ENCODE results near the gene HDAC7. TPM values are rescaled to one million over a fixed set of nuclear protein-coding genes. Genes with fewer than 3 reads are reported as not detected.

The HDAC7 gene
- total RNA-seq, 1 donor from 2014 or later: 126 TPM

DNA sequence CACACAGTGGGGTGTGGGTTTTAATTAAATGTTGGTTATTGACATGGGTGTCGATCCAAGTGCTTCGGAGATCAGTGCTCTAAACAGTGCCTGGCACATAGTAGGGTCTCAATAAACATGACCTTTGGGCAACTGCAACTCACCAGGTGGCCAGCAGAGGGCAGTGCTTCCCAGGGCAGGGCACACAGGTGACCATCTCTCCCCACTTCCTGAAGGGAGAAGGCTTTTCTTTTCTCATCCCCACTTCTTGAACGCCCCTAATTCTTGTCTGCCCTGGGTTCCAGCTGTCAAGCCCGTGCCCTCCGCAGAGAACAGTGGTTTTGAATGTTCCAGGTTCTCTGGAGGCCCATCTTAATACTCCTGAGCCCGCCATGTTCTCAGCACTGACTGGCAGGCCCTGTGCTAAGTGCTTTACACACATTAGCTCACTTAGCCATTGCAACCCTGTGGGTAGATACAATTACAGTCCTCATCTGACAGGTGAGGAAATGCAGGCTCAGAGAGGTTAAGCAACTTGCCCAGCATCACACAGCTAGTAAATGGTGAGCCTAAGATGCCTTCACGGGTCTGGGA lies 77.4 kb downstream of the HDAC7 start:
- ATAC-seq (ENCODE audit: low read depth) (peak; percentile 20), DNase-seq (peak; percentile 71)
- no peaks in the 10 kb centered on the region for H3K36me3 Mint-ChIP-seq (ENCODE audit: low read depth)
- intact Hi-C loops (cut with micrococcal nuclease): loop anchor here (1.0 kb wide), 6 partner anchors 13 to 96 kb away; partner anchors contain the start of gene SLC48A1
- peaks cover 73% of the 10 kb centered on the region for H3K4me1 Mint-ChIP-seq
- CTCF ChIA-PET: interaction anchor here (0.8 to 10.0 kb wide), 28 partner anchors 10 to 710 kb away, joined by 3 to 416 read pairs (median 8); partner anchors contain the start of genes ENDOU, RAPGEF3, RPAP3 and SLC48A1
- no peaks in the 10 kb centered on the region for H3K9me3 Mint-ChIP-seq
- no peak overlapping the region for H3K4me3 Mint-ChIP-seq
- POLR2A ChIA-PET: interaction anchor here (0.9 to 6.6 kb wide), 9 partner anchors 10 to 96 kb away, joined by 4 to 84 read pairs (median 5); partner anchors contain the start of genes ENDOU, RAPGEF3 and SLC48A1
- H3K27me3 Mint-ChIP-seq: no peaks in the 10 kb centered on the region
- TF ChIP-seq, protein P1, sequence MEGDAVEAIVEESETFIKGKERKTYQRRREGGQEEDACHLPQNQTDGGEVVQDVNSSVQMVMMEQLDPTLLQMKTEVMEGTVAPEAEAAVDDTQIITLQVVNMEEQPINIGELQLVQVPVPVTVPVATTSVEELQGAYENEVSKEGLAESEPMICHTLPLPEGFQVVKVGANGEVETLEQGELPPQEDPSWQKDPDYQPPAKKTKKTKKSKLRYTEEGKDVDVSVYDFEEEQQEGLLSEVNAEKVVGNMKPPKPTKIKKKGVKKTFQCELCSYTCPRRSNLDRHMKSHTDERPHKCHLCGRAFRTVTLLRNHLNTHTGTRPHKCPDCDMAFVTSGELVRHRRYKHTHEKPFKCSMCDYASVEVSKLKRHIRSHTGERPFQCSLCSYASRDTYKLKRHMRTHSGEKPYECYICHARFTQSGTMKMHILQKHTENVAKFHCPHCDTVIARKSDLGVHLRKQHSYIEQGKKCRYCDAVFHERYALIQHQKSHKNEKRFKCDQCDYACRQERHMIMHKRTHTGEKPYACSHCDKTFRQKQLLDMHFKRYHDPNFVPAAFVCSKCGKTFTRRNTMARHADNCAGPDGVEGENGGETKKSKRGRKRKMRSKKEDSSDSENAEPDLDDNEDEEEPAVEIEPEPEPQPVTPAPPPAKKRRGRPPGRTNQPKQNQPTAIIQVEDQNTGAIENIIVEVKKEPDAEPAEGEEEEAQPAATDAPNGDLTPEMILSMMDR (IDR thresholded peaks at IDR 0.05): no peak
- H3K27ac Mint-ChIP-seq: peak overlapping the region; percentile 1

DNA sequence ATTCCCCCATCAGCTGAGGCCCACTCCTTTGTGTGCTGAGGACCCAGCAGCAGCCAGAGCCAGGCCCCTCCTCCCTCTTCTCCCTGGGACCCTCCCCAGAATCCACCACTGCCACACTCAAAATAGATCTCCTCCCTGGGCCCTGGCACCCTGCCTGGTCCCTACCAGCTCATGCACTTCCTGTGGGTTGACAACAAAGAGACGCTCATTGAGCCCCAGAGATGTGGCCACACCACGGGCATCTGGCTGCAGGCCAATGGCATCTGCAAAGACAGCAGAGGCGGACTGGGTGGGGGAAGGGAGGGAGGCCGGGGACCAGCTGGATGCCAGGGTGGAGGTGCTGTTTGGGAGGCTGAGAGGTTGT lies 78.4 kb downstream of the HDAC7 start:
- Mint-ChIP-seq H3K4me1 (peaks cover 63% of the 10 kb centered on the region), H3K9me3 (no peaks in the 10 kb centered on the region), H3K36me3 (ENCODE audit: low read depth) (no peaks in the 10 kb centered on the region), H3K27me3 (no peaks in the 10 kb centered on the region), H3K4me3 (peak overlapping the region; percentile 33), H3K27ac (peak overlapping the region; percentile 82)
- POLR2A ChIA-PET: interaction anchor here (0.8 to 6.6 kb wide), 12 partner anchors 9 to 97 kb away, joined by 3 to 84 read pairs (median 6); partner anchors contain the start of genes ENDOU, HDAC7, RAPGEF3 and RPAP3
- CTCF ChIA-PET: interaction anchor here (0.8 to 10.0 kb wide), 21 partner anchors 9 to 107 kb away, joined by 3 to 416 read pairs (median 11); partner anchors contain the start of genes ENDOU, RAPGEF3, RPAP3 and SLC48A1
- intact Hi-C loops (cut with micrococcal nuclease): loop anchor here (2.0 kb wide), 1 partner anchor 35 kb away; the partner anchor contains the start of gene RPAP3
- ATAC-seq (ENCODE audit: low read depth) (peak; percentile 32), DNase-seq (no peak)
- TF ChIP-seq, protein P1 (IDR thresholded peaks at IDR 0.05): no peak

DNA sequence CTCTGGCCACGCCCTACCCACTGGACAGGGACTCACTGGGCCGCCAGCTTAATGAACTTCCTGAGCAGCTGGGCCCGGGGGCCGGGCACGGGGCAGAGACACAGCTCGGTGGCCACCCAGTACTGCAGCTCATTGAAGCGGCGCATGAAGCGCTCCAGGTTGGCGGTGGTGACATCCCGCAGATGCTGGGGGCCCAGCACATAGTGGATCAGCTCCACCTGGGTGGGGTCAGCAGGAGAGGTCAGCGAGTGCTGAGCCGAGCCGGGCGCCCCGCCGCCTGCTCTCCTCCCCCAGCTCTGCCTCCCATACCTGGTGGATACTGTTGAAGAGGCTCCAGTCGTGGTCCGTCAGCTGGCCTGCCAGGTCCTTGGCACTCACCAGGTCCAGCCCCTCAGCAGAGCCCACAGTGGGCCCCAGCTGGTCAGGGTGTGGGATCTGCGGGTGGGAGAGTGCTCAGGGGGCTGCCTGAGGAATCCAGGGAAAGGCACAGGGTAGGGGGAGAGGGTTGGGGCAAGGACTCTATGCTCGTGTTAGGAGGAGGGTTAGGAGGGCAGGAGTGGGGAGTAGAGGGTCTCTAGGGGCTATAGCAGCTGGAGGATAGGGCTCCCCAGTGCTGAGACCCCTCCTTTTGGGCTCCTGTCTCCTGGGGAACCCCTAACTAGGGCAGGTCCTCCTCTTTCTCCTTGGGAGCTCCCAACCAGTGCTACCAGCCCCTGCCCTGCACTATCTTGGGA lies 78.9 kb downstream of the HDAC7 start:
- DNase-seq (no peak), ATAC-seq (ENCODE audit: low read depth) (peak; percentile 64)
- ChIA-PET CTCF (interaction anchor here (0.7 to 10.0 kb wide), 14 partner anchors 8 to 99 kb away, joined by 3 to 416 read pairs (median 22); partner anchors contain the start of genes ENDOU, RAPGEF3, RPAP3 and SLC48A1), POLR2A (interaction anchor here (0.7 to 6.6 kb wide), 20 partner anchors 7 to 343 kb away, joined by 3 to 84 read pairs (median 4); partner anchors contain the start of genes ENDOU, HDAC7, RAPGEF3 and RPAP3)
- Mint-ChIP-seq H3K9me3 (no peaks in the 10 kb centered on the region), H3K4me1 (peaks cover 57% of the 10 kb centered on the region), H3K27ac (peak overlapping the region; percentile 82), H3K4me3 (peak overlapping the region; percentile 73), H3K27me3 (no peaks in the 10 kb centered on the region), H3K36me3 (ENCODE audit: low read depth) (no peaks in the 10 kb centered on the region)
- TF ChIP-seq, protein P1 (IDR thresholded peaks at IDR 0.05): no peak
- intact Hi-C loops (cut with micrococcal nuclease): loop anchor here (1.0 to 2.0 kb wide), 3 partner anchors 14 to 34 kb away; partner anchors contain the start of gene RPAP3

DNA sequence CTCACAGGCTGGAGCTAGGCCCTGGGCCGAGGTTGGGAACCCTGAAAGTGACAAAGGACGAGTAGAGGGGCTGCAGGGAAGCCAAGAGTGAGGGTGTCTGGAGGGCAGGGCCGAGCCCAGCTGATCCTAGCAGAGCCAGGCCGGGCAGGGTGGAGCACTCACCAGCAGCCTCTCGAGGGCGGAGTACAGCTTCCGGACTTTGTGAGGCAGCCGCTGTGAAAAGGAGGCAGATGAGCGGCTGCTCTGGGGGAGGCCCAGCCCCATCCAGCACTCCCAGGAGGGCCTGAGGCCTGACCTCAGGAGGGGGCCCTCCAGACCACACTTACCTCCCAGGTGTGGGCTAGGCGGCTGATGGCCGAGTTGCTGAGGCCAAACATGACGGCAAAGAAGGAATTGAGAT lies 79.7 kb downstream of the HDAC7 start:
- ATAC-seq (ENCODE audit: low read depth) (peak; percentile 72), DNase-seq (no peak)
- H3K27me3 Mint-ChIP-seq: no peaks in the 10 kb centered on the region
- POLR2A ChIA-PET: interaction anchor here (0.7 to 6.6 kb wide), 12 partner anchors 8 to 342 kb away, joined by 3 to 84 read pairs (median 6); partner anchors contain the start of genes ENDOU, RAPGEF3 and RPAP3
- H3K9me3 Mint-ChIP-seq: no peaks in the 10 kb centered on the region
- intact Hi-C loops (cut with micrococcal nuclease): loop anchor here (1.0 to 2.0 kb wide), 3 partner anchors 14 to 33 kb away; partner anchors contain the start of gene RPAP3
- peaks cover 53% of the 10 kb centered on the region for H3K4me1 Mint-ChIP-seq
- H3K4me3 Mint-ChIP-seq: peak overlapping the region; percentile 73
- no peaks in the 10 kb centered on the region for H3K36me3 Mint-ChIP-seq (ENCODE audit: low read depth)
- peak overlapping the region; percentile 82 for H3K27ac Mint-ChIP-seq
- TF ChIP-seq, protein P1 (IDR thresholded peaks at IDR 0.05): no peak
- CTCF ChIA-PET: interaction anchor here (0.7 to 10.0 kb wide), 11 partner anchors 9 to 708 kb away, joined by 3 to 416 read pairs (median 91); partner anchors contain the start of genes ENDOU, RAPGEF3 and SLC48A1

Measured in activated B cell treated with CpG ODN at 0.5 μM for 24 hours (primary cell).